ENCODE measurements around the gene CFAP91.

DNA sequence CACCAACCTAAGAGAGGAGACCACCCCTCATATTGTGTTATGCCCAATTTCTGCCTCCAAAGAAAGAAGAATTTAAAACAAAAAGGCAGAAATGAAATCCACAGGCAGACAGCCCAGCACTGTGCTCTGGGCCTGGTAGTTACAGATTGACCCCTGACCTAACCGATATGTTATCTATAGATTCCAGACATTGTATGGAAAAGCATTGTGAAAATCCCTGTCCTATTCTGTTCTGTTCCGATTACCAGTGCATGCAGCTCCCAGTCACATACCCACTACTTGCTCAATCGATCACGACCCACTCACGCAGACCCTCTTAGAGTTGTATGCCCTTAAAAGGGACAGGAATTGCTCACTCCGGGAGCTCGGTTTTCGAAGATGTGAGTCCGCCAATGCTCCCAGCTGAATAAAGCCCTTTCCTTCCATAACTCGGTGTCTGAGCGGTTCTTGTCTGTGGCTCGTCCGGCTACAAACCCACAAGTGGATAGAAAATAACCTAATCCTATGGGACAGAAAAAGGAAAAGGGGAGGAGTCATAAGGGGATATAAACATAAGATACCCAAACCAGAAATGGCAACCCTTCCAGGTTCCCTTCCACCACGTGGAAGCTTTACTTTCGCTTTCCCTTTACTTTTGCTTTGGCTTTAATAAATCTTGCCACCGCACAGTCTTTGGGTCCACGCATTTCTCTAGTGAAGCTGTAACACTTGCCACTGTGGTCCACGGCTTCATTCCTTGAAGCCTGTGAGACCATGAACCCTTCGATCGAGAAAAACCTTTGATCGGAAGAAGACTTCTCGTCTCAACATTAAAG, 1.7 kb upstream of the CFAP91 start:
- TF ChIP-seq, protein P1, sequence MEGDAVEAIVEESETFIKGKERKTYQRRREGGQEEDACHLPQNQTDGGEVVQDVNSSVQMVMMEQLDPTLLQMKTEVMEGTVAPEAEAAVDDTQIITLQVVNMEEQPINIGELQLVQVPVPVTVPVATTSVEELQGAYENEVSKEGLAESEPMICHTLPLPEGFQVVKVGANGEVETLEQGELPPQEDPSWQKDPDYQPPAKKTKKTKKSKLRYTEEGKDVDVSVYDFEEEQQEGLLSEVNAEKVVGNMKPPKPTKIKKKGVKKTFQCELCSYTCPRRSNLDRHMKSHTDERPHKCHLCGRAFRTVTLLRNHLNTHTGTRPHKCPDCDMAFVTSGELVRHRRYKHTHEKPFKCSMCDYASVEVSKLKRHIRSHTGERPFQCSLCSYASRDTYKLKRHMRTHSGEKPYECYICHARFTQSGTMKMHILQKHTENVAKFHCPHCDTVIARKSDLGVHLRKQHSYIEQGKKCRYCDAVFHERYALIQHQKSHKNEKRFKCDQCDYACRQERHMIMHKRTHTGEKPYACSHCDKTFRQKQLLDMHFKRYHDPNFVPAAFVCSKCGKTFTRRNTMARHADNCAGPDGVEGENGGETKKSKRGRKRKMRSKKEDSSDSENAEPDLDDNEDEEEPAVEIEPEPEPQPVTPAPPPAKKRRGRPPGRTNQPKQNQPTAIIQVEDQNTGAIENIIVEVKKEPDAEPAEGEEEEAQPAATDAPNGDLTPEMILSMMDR (IDR thresholded peaks at IDR 0.05), result no peak
- no peak for TF ChIP-seq POLR2A (IDR thresholded peaks at IDR 0.05)

Measured in tibial nerve (tissue), 3 donors.